ENCODE results near the gene SOCS1. TPM values are rescaled to one million over a fixed set of nuclear protein-coding genes. Genes with fewer than 3 reads are reported as not detected.

SOCS1 gene
- total and polyA plus RNA-seq, 2 of the 4 experiments (the other 2 are of a cell fraction), result 2.0 to 22.0 TPM

DNA sequence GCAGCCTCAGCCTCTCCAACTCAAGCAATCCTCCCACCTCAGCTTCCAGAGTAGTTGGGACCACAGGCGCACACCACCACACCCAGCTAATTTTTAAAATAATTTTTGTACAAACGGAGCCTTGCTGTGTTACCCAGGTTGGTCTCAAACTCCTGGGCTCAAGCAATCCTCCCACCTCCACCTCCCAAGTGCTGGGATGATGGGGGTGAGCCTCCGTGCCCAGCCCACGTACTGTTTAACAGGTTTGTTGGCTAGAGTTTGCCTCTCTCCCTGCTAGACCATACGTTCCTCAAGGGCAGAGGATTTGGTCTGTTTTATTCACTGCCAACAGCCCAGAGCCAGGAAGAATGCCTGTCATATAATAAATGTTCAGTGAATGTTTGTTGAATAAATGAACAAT lies 26.6 kb downstream of the SOCS1 start:
- TF ChIP-seq RAD21 (IDR thresholded peaks at IDR 0.05; ENCODE audit: low read length) (no peak), MAFK (IDR thresholded peaks at IDR 0.05; ENCODE audit: low read depth, low read length) (no peak), CEBPB (IDR thresholded peaks at IDR 0.05; ENCODE audit: low read depth, low read length) (no peak), RFX5 (IDR thresholded peaks at IDR 0.05; ENCODE audit: low read depth, low read length) (no peak), FOS (IDR thresholded peaks at IDR 0.05; ENCODE audit: low read depth, low read length) (no peak), RCOR1 (IDR thresholded peaks at IDR 0.05; ENCODE audit: insufficient replicate concordance, low read length) (no peak), MAZ (IDR thresholded peaks at IDR 0.05; ENCODE audit: borderline replicate concordance, low read depth, low read length) (no peak), POLR2A (IDR thresholded peaks at IDR 0.05; ENCODE audit: low read depth, low read length) (no peak), CHD1 (IDR thresholded peaks at IDR 0.05; ENCODE audit: low read depth, low read length) (no peak), MXI1 (IDR thresholded peaks at IDR 0.05; ENCODE audit: borderline replicate concordance, low read depth, low read length) (no peak), SMC3 (IDR thresholded peaks at IDR 0.05; ENCODE audit: low read depth, low read length) (no peak), NFE2L2 (IDR thresholded peaks at IDR 0.05; ENCODE audit: low read depth, low read length) (no peak), BHLHE40 (IDR thresholded peaks at IDR 0.05; ENCODE audit: low read depth, low read length) (no peak)
- TF ChIP-seq, protein P1, sequence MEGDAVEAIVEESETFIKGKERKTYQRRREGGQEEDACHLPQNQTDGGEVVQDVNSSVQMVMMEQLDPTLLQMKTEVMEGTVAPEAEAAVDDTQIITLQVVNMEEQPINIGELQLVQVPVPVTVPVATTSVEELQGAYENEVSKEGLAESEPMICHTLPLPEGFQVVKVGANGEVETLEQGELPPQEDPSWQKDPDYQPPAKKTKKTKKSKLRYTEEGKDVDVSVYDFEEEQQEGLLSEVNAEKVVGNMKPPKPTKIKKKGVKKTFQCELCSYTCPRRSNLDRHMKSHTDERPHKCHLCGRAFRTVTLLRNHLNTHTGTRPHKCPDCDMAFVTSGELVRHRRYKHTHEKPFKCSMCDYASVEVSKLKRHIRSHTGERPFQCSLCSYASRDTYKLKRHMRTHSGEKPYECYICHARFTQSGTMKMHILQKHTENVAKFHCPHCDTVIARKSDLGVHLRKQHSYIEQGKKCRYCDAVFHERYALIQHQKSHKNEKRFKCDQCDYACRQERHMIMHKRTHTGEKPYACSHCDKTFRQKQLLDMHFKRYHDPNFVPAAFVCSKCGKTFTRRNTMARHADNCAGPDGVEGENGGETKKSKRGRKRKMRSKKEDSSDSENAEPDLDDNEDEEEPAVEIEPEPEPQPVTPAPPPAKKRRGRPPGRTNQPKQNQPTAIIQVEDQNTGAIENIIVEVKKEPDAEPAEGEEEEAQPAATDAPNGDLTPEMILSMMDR (conservative IDR thresholded peaks at IDR 0.05; ENCODE audit: low read depth, low read length), result no peak
- TF ChIP-seq, protein P2, sequence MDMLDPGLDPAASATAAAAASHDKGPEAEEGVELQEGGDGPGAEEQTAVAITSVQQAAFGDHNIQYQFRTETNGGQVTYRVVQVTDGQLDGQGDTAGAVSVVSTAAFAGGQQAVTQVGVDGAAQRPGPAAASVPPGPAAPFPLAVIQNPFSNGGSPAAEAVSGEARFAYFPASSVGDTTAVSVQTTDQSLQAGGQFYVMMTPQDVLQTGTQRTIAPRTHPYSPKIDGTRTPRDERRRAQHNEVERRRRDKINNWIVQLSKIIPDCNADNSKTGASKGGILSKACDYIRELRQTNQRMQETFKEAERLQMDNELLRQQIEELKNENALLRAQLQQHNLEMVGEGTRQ (IDR thresholded peaks at IDR 0.05; ENCODE audit: low read depth, low read length), result no peak
- TF ChIP-seq, protein P3, sequence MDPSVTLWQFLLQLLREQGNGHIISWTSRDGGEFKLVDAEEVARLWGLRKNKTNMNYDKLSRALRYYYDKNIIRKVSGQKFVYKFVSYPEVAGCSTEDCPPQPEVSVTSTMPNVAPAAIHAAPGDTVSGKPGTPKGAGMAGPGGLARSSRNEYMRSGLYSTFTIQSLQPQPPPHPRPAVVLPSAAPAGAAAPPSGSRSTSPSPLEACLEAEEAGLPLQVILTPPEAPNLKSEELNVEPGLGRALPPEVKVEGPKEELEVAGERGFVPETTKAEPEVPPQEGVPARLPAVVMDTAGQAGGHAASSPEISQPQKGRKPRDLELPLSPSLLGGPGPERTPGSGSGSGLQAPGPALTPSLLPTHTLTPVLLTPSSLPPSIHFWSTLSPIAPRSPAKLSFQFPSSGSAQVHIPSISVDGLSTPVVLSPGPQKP (IDR thresholded peaks at IDR 0.05; ENCODE audit: borderline replicate concordance, low read depth, low read length), result no peak
- no TSS peak for BruUV-seq (replicated peaks)
- peaks cover 4% of the 10 kb centered on the region; the same call in 1 of the 2 replicates for H3K4me1 ChIP-seq (ENCODE audit: control insufficient read depth, insufficient read depth, low read length)
- H3K36me3 ChIP-seq (ENCODE audit: control insufficient read depth, insufficient read depth, low read length), result no peaks in the 10 kb centered on the region
- H2AFZ ChIP-seq (replicated peaks; ENCODE audit: low read length, poor library complexity), result no peak overlapping the region
- H3K27ac ChIP-seq (ENCODE audit: insufficient read depth, low read length), result no peak overlapping the region
- H3K9ac ChIP-seq (ENCODE audit: low read depth, low read length), result no peak overlapping the region
- ChIA-PET POLR2A (ENCODE audit: unreplicated experiment) (no interaction called here), CTCF (no interaction called here)
- intact Hi-C loops (cut with micrococcal nuclease) (no loop called here), in situ Hi-C loops (cut with MboI; ENCODE audit: low sequenced_read_pairs) (no loop called here), dilution Hi-C loops (cut with HindIII; ENCODE audit: low sequenced_read_pairs, unreplicated experiment) (no loop called here)
- no peak overlapping the region for H4K5ac ChIP-seq (ENCODE audit: low read depth, low read length)
- H3K9me1 ChIP-seq (ENCODE audit: insufficient read depth, low read length), result no peaks in the 10 kb centered on the region
- H2BK5ac ChIP-seq (ENCODE audit: low read depth, low read length, poor library complexity, severe bottlenecking), result no peak overlapping the region
- no peak overlapping the region for H3K56ac ChIP-seq (ENCODE audit: extremely low read depth, insufficient read depth, low read length)
- ATAC-seq (ENCODE audit: low read depth) (no peak), DNase-seq (no peak)
- no peak overlapping the region for H2AK9ac ChIP-seq (replicated peaks; ENCODE audit: low read depth, low read length, poor library complexity)
- WGBS, 2 experiments (ENCODE audit: extremely low coverage in 2 of 2, insufficient read length in 1 of 2), result no CpG with 5 or more reads among the region's 5 CpGs
- no peak overlapping the region for H2BK20ac ChIP-seq (ENCODE audit: low read depth, low read length)
- no peaks in the 10 kb centered on the region for H3K9me3 ChIP-seq (ENCODE audit: control insufficient read depth, insufficient read depth, low read length)
- H3K27me3 ChIP-seq (ENCODE audit: control insufficient read depth, insufficient read depth, low read length), result no peaks in the 10 kb centered on the region; the same call in 1 of the 2 replicates
- H2AK5ac ChIP-seq (ENCODE audit: low read depth, low read length), result no peak overlapping the region
- H2BK120ac ChIP-seq (ENCODE audit: low read depth, low read length), result no peak overlapping the region
- H3K18ac ChIP-seq (ENCODE audit: low read depth, low read length), result no peak overlapping the region
- H3K23ac ChIP-seq (ENCODE audit: low read depth, low read length), result no peak overlapping the region
- no peak overlapping the region for H3K4me2 ChIP-seq (ENCODE audit: low read depth, low read length)
- H3K4ac ChIP-seq (ENCODE audit: low read depth, low read length), result no peak overlapping the region
- no peak overlapping the region for H4K91ac ChIP-seq (ENCODE audit: insufficient read depth, low read depth, low read length)
- H3K79me1 ChIP-seq (ENCODE audit: low read depth in 1 of 2, low read length in 2 of 2), result no peaks in the 10 kb centered on the region
- no peak overlapping the region for H2BK15ac ChIP-seq (ENCODE audit: low read depth, low read length)
- H4K20me1 ChIP-seq (ENCODE audit: insufficient read depth, low read length), result no peaks in the 10 kb centered on the region
- H3K4me3 ChIP-seq (ENCODE audit: insufficient read depth, low read depth, low read length), result no peak overlapping the region
- no peak overlapping the region for H3K14ac ChIP-seq (replicated peaks; ENCODE audit: low read depth, low read length)
- no peak overlapping the region for H4K8ac ChIP-seq (ENCODE audit: low read depth in 2 of 2, low read length in 2 of 2)

Measured in IMR-90 (cell line).